Endothelial cell of umbilical vein (primary cell): ENCODE results near the gene SLC8A1.

Source experiments
- CTCF ChIP-seq, 2 donors: IDR thresholded peaks; 1 replicate in 1 of 2; 2 replicates in 1 of 2; pipeline ENCODE4 v1.5.1; 2011; ENCODE audit warnings: low read length in 2 of 2, mild to moderate bottlenecking in 2 of 2, moderate library complexity in 2 of 2, control low read depth in 1 of 2, inconsistent platforms in 1 of 2, low read depth in 1 of 2; ENCODE audit not compliant: insufficient read depth in 1 of 2; ENCODE audit errors: extremely low read depth in 1 of 2
- EZH2 ChIP-seq: IDR thresholded peaks from 2 replicates; pipeline ENCODE4 v1.6.1; 2012; ENCODE audit warnings: borderline replicate concordance, low read depth, mild to moderate bottlenecking, moderate library complexity, low read length, inconsistent platforms; ENCODE audit not compliant: severe bottlenecking
- FOS ChIP-seq: IDR thresholded peaks from 2 replicates; pipeline ENCODE4 v1.6.1; 2011; ENCODE audit warnings: mild to moderate bottlenecking, low read length, moderate library complexity, borderline replicate concordance; ENCODE audit not compliant: insufficient read depth
- JUN ChIP-seq: IDR thresholded peaks from 2 replicates; pipeline ENCODE4 v1.6.1; 2011; ENCODE audit warnings: borderline replicate concordance, low read depth; ENCODE audit not compliant: insufficient read length, insufficient read depth
- MAX ChIP-seq: IDR thresholded peaks from 2 replicates; pipeline ENCODE4 v1.6.1; 2011; ENCODE audit not compliant: insufficient read depth, insufficient read length
- MYC ChIP-seq: IDR thresholded peaks from one replicate; pipeline ENCODE4 v1.6.1; 2011; ENCODE audit warnings: mild to moderate bottlenecking, low read depth, low read length
- POLR2A ChIP-seq: IDR thresholded peaks from 2 replicates; pipeline ENCODE4 v1.6.1; 2012; ENCODE audit warnings: low read depth, mild to moderate bottlenecking, control low read depth, low read length

- no peak for TF ChIP-seq CTCF (IDR thresholded peaks at IDR 0.05; ENCODE audit: extremely low read depth in 1 of 2, insufficient read depth in 1 of 2, low read depth in 1 of 2, low read length in 2 of 2)
- TF ChIP-seq MYC, result no peak
- no peak for TF ChIP-seq FOS
- TF ChIP-seq POLR2A, result no peak
- no peak for TF ChIP-seq EZH2
- TF ChIP-seq MAX, result no peak
- TF ChIP-seq JUN, result no peak
Measured at GRCh38 chr2:40161986-40162385, 289.9 kb downstream of the SLC8A1 start.
